Breast epithelium (tissue), 3 donors: Measurements from ENCODE around the gene OCA2.

ENCODE experiments used
- CTCF ChIP-seq, 3 donors: fragments of 450-650 bp; IDR thresholded peaks; one replicate each; pipeline ENCODE4 v1.5.1; 2016 to 2017; ENCODE audit warnings: antibody characterized with exemption in 3 of 3, mild to moderate bottlenecking in 3 of 3, moderate library complexity in 3 of 3
- POLR2A ChIP-seq: fragments of 450-650 bp; IDR thresholded peaks from one replicate; pipeline ENCODE4 v1.6.1; 2016; ENCODE audit warnings: antibody characterized with exemption, mild to moderate bottlenecking, moderate library complexity
- POLR2AphosphoS5 ChIP-seq, 3 donors: sonication (generic); formaldehyde crosslinking; IDR thresholded peaks; one replicate each; pipeline ENCODE4 v1.6.1; 2017; ENCODE audit warnings: antibody characterized with exemption in 3 of 3

GRCh38 chr15:27889258-27889657, 209.9 kb downstream of the OCA2 start:
- TF ChIP-seq CTCF (IDR thresholded peaks at IDR 0.05) (no peak), POLR2AphosphoS5 (IDR thresholded peaks at IDR 0.05) (no peak), POLR2A (no peak)
